HG03139 (cell line): Measurements from ENCODE around the gene METTL4.
"Not testable (repeated sequence)": the region's sequence is repeated elsewhere in the genome, so short reads cannot be mapped to it uniquely, and the experiment has no call there.

ENCODE experiments used
- ATAC-seq: cut with Tn5 transposase; IDR thresholded peaks from one replicate; pipeline ENCODE4 v1.9.1; 2021; ENCODE audit not compliant: unreplicated experiment

METTL4 gene

DNA sequence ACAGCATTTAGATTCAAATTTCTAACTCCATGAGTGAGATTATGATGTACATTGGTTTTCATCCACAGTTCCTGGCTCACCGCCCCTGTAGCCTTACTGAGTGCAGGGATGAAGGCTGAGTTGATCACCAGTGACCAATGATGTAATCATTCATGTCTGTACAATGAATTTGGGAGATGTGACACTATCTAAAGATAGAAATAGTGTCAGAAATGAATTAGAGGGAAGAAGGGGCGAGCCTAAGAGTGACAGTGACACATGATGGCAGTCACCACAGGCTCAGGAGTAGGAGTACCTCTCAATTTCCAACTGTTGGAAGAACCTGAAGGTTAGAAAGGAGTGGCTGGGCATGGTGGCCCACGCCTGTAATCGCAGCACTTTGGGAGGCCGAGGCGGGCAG, 3.2 kb downstream of the METTL4 start:
- no peak for ATAC-seq

- ATAC-seq = no peak
These were observed 6.9 kb downstream of the METTL4 start for GRCh38 chr18:2564373-2564772.

GRCh38 chr18:2559249-2559648, 12.1 kb downstream of the METTL4 start:
- ATAC-seq = no peak

DNA sequence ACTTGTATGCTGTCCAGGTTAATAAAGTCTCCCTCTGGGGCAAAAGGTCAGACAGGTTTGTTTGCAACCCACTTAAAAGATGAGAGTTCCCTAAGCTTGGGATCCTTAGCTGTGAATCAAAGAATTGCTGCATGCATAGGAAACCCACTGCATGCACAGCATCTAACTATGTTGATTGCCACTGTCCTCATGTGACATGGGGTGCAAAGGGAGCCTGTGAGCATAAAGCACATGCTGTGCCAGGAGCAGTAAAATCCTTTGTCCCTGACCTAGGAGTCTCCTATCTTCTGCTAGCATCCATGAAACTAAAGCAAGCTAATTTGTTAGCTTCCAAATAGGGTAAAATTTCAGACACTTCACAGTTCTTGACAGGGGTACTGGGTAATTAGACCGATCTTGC, 13.8 kb downstream of the METTL4 start:
- ATAC-seq = no peak

- ATAC-seq = no peak
These were observed 15.4 kb downstream of the METTL4 start for GRCh38 chr18:2555895-2556294.

DNA sequence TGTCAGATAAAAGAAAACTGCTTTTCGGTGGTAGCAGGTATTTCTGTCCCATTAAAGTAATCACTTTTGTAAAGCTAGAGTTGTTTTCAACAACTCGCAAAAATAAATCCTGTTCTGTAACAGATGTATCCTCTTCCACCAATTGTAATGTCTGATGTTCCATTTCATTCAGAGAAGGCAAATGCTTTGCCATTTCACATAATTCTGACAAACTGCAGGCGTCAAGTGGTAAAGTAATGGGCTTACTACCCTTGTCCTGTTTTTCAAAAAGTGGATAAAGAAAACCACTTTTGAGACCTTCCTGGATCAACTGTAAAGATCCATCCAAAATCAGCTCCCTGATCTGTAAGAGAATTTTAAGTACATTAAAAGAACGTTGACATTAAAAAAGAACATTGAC, 16.6 kb downstream of the METTL4 start:
- no peak for ATAC-seq

- ATAC-seq = no peak
These were observed 19.9 kb downstream of the METTL4 start for GRCh38 chr18:2551425-2551824.

- ATAC-seq = no peak
These were observed 21.8 kb downstream of the METTL4 start for GRCh38 chr18:2549462-2549861.

- ATAC-seq = no peak
These were observed 23.7 kb downstream of the METTL4 start for GRCh38 chr18:2547477-2548087.

DNA sequence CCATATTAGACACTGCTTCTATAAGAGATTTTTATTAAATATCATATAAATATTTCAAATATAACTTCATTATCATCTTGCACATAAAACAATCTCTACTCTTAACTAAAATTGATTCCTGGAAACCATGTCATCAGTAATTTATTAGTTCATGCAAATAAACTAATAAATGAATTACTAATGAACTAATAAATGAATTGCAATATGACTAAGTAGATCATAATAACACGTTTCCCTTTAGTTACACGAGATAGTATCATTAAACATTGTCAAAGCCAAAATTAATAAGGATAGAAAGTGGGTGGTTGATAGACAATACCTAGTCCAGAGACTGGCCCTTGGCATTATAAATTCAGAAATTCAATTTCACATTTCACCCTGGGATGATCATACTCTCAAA, 26.1 kb downstream of the METTL4 start:
- no peak for ATAC-seq

DNA sequence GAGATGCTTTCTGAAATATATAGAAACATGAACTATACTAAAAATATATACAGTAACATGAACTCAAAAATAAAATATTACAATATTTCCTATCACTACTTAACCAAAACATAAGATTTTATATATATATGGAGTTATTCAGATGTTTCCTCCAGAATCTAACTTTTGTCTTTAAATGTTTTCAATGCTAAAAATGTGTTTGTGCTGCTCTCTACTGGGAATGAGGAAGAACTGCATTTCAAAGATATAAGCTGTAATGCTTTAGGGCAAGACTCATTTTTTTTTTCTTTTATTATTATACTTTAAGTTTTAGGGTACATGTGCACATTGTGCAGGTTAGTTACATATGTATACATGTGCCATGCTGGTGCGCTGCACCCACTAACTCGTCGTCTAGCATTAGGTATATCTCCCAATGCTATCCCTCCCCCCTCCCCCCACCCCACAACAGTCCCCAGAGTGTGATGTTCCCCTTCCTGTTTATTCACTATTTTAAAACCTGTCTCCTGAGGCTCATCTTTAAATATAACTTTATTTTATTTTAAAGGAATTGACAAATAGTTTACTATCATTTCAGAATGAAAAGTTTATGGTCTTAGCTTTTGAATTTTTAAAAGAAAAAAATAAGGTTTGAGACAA, 29.3 kb downstream of the METTL4 start:
- not testable (repeated sequence) for ATAC-seq

DNA sequence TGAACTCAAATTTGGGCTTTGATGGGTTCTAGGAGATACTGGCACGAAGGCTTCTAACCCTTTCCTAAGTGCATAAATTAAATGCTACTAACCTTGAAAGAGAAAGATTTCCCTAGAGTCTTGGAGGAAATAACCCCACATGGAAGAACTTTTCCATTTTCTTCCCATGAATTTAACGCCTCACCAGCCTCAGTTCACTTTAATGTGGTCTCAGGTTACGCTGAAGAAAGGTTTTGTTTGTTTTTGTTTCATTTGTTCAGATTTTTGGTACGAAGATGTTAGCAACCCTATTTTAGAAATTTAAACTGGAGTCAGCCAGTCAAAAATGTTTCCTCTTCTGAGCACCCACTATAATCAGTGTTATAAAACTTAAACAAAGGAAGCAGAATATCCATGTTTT, 30.7 kb downstream of the METTL4 start:
- no peak for ATAC-seq

GRCh38 chr18:2538844-2539243, 32.5 kb downstream of the METTL4 start:
- ATAC-seq = no peak

DNA sequence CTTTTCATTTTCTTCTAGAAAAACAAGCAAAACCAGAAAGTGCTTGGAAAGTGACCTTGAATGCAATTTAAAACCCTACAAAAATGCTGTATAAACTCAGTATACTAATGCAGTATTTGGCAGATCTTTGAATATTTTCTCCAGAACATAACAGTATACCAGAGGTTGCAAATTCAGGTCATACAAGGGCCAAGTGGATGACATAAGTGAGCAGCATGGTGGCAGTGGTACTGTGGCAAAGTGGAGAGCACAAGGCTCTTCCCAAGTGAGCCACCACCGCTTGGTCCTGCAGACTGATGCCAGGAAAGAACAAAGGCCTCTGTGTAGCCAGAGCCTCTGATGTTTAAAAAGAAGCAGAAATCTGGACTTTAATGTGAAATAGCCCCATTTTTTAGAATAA, 33.1 kb downstream of the METTL4 start:
- ATAC-seq = no peak

DNA sequence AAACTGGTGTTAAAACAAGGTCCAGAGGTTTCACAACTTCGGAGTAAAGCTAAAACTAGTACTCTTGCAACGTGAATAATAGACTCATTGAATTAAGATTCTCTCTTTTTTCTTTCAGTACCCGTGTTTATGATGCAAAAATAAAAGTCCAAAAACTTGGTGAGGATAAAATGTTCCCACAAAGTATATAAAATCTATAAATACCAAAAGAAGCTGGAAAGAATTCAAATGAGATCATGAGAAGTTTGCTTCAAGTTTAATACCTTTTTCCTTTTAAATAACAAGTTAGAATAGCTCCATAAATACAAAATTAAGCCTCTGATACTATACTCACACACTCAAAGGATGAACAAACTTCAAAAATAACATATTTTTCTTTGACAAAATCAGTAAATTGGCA, 34.0 kb downstream of the METTL4 start:
- ATAC-seq = no peak

DNA sequence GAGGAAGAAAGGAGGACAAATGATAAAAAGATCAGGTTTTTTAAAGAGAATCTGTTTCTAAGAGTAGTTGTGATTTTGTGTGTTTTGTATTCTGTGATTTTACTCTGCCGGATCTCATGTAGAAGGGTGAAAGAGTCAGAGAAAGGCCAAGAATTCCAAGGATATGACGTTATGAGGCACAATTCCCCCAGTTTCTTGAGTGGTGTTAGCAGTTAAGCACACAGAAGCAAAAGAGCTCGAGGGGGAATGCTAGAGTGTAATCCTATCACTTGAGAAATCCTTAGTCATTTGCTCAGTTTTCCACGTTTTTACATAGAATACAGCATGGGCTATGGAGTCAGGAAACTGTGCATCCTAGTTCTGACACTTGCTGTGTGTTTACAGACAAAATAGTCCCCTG, 34.8 kb downstream of the METTL4 start:
- ATAC-seq = no peak

GRCh38 chr18:2536063-2536462, 35.2 kb downstream of the METTL4 start:
- no peak for ATAC-seq

- ATAC-seq = no peak
These were observed 35.8 kb downstream of the METTL4 start for GRCh38 chr18:2535419-2535910.

DNA sequence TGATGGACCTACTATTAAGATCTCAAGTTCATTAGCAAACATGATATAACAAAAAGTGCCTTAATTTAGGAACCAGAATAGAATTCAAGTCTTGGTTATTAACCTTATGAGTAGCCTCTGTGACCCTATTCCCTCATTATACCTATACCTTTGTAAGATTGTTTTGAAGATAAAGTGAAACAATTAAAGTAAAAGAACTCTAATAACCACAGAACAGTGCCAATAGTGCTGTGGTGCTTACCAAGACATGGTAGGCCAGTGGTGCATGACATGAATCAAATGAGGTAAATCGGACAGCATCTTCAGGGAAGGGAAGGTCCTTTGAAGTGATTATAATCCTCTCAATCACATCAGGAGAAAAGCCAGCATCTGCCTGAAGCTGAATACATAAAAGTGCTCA, 36.4 kb downstream of the METTL4 start:
- ATAC-seq = no peak

GRCh38 chr18:2532797-2533196, 38.5 kb downstream of the METTL4 start:
- ATAC-seq = no peak

DNA sequence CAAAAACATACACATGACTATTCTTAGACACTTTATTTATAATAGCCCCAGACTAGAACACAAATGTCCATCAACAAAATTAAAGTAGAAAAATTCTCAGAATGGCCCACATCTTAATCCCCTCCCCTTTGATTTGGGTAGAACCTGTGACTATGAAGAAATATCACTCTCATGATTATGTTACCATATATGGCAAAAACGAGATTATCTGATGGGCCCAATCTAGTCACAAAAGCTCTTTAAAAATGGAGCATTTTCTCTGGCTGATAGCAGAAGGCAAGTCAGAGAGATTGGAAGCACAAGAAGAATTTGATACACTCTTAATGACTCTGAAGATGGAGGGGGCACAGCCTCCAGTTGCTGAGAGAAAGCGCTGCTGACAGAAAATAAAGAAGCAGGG, 39.6 kb downstream of the METTL4 start:
- no peak for ATAC-seq

GRCh38 chr18:2529154-2529553, 42.2 kb downstream of the METTL4 start:
- ATAC-seq = no peak

GRCh38 chr18:2526329-2526728, 45.0 kb downstream of the METTL4 start:
- no peak for ATAC-seq
